ENCODE measurements around the gene PIP5K1C. TPM values are rescaled to one million over a fixed set of nuclear protein-coding genes. Genes with fewer than 3 reads are reported as not detected.

PIP5K1C gene
- total RNA-seq, 1 donor from 2014 or later, result 8.6 TPM

- Histone ChIP-seq H3K4me3 (no peak overlapping the region), H3K9me3 (ENCODE audit: low read depth) (no peaks in the 10 kb centered on the region), H3K9ac (no peak overlapping the region), H3K27me3 (no peaks in the 10 kb centered on the region), H3K36me3 (no peaks in the 10 kb centered on the region), H4K20me1 (ENCODE audit: low read depth) (no peaks in the 10 kb centered on the region), H3K79me2 (ENCODE audit: low read depth) (no peaks in the 10 kb centered on the region), H2AFZ (replicated peaks) (no peak overlapping the region), H3K27ac (no peak overlapping the region), H3F3A (ENCODE audit: low read depth) (no peaks in the 10 kb centered on the region), H3K4me2 (no peak overlapping the region), H3K4me1 (no peaks in the 10 kb centered on the region)
- no peak for DNase-seq (ENCODE audit: low spot score)
- TF ChIP-seq EZH2phosphoT487 (IDR thresholded peaks at IDR 0.05) (no peak), CTCF (IDR thresholded peaks at IDR 0.05) (no peak), EZH2 (IDR thresholded peaks at IDR 0.05) (no peak)
- Mint-ChIP-seq H3K4me3 (no peak overlapping the region), H3K4me1 (no peaks in the 10 kb centered on the region), H3K9me3 (no peaks in the 10 kb centered on the region), H3K36me3 (peaks cover 7% of the 10 kb centered on the region), H3K27me3 (ENCODE audit: insufficient read depth, low read depth) (peaks cover 4% of the 10 kb centered on the region), H3K27ac (no peak overlapping the region)
Observed at GRCh38 chr19:3634496-3635045, 65.7 kb downstream of the PIP5K1C start.

- Histone ChIP-seq H4K20me1 (ENCODE audit: low read depth) (no peaks in the 10 kb centered on the region), H3K4me3 (no peak overlapping the region), H3K27ac (no peak overlapping the region), H3K9ac (no peak overlapping the region), H3K36me3 (no peaks in the 10 kb centered on the region), H2AFZ (replicated peaks) (no peak overlapping the region), H3K9me3 (ENCODE audit: low read depth) (no peaks in the 10 kb centered on the region), H3K79me2 (ENCODE audit: low read depth) (no peaks in the 10 kb centered on the region), H3K27me3 (no peaks in the 10 kb centered on the region), H3K4me2 (no peak overlapping the region), H3K4me1 (no peaks in the 10 kb centered on the region), H3F3A (ENCODE audit: low read depth) (peaks cover 6% of the 10 kb centered on the region)
- Mint-ChIP-seq H3K27me3 (ENCODE audit: insufficient read depth, low read depth) (peaks cover 4% of the 10 kb centered on the region), H3K4me3 (no peak overlapping the region), H3K9me3 (no peaks in the 10 kb centered on the region), H3K27ac (no peak overlapping the region), H3K36me3 (peaks cover 5% of the 10 kb centered on the region), H3K4me1 (no peaks in the 10 kb centered on the region)
- no peak for TF ChIP-seq CTCF (IDR thresholded peaks at IDR 0.05)
- TF ChIP-seq EZH2phosphoT487 (IDR thresholded peaks at IDR 0.05), result no peak
- no peak for TF ChIP-seq EZH2 (IDR thresholded peaks at IDR 0.05)
- no peak for DNase-seq (ENCODE audit: low spot score)
Observed at GRCh38 chr19:3633559-3633988, 66.7 kb downstream of the PIP5K1C start.

GRCh38 chr19:3632739-3633558 is 67.3 kb downstream of the PIP5K1C start:
- Histone ChIP-seq H3K9ac (no peak overlapping the region), H2AFZ (replicated peaks) (no peak overlapping the region), H3K4me3 (no peak overlapping the region), H3K27me3 (no peaks in the 10 kb centered on the region), H3K36me3 (no peaks in the 10 kb centered on the region), H3K4me1 (no peaks in the 10 kb centered on the region), H3K4me2 (no peak overlapping the region), H3F3A (ENCODE audit: low read depth) (peaks cover 12% of the 10 kb centered on the region), H3K79me2 (ENCODE audit: low read depth) (no peaks in the 10 kb centered on the region), H3K27ac (no peak overlapping the region), H4K20me1 (ENCODE audit: low read depth) (no peaks in the 10 kb centered on the region), H3K9me3 (ENCODE audit: low read depth) (no peaks in the 10 kb centered on the region)
- no peaks in the 10 kb centered on the region for H3K4me1 Mint-ChIP-seq
- H3K36me3 Mint-ChIP-seq, result peaks cover 3% of the 10 kb centered on the region
- no peak overlapping the region for H3K27ac Mint-ChIP-seq
- H3K4me3 Mint-ChIP-seq, result no peak overlapping the region
- DNase-seq (ENCODE audit: low spot score), result no peak
- no peak for TF ChIP-seq EZH2phosphoT487 (IDR thresholded peaks at IDR 0.05)
- TF ChIP-seq CTCF (IDR thresholded peaks at IDR 0.05), result no peak
- no peak for TF ChIP-seq EZH2 (IDR thresholded peaks at IDR 0.05)
- H3K27me3 Mint-ChIP-seq (ENCODE audit: insufficient read depth, low read depth), result peaks cover 6% of the 10 kb centered on the region
- no peaks in the 10 kb centered on the region for H3K9me3 Mint-ChIP-seq
